Mesendoderm (in vitro differentiated cells): ENCODE results near the gene KIF6.
"Not testable (repeated sequence)": the region's sequence is repeated elsewhere in the genome, so short reads cannot be mapped to it uniquely, and the experiment has no call there.

Experiments
- DNase-seq: peaks from one replicate; pipeline ENCODE4 v3.0.0; 2013
- H2AK5ac ChIP-seq: 2 replicates; pipeline ENCODE4 v1.6.1; 2013; ENCODE audit warnings: low read length, inconsistent platforms
- H2BK120ac ChIP-seq: 2 replicates; pipeline ENCODE4 v1.6.1; 2013; ENCODE audit warnings: low read depth, mild to moderate bottlenecking, low read length, moderate library complexity, mixed read lengths
- H2BK15ac ChIP-seq: replicated peaks from 2 replicates; pipeline ENCODE4 v1.6.1; 2013; ENCODE audit warnings: low read depth, mild to moderate bottlenecking, moderate library complexity
- H2BK5ac ChIP-seq: 2 replicates; pipeline ENCODE4 v1.6.1; 2013; ENCODE audit warnings: low read length, inconsistent platforms
- H3K18ac ChIP-seq: 2 replicates; pipeline ENCODE4 v1.6.1; 2013; ENCODE audit warnings: mild to moderate bottlenecking, low read length, mixed read lengths
- H3K23ac ChIP-seq: one replicate; pipeline ENCODE4 v1.6.1; 2013; ENCODE audit warnings: low read length
- H3K27ac ChIP-seq: 2 replicates; pipeline ENCODE4 v1.5.1; 2013; ENCODE audit warnings: low read depth, mild to moderate bottlenecking, inconsistent platforms, low read length, moderate library complexity
- H3K27me3 ChIP-seq: 2 replicates; pipeline ENCODE4 v1.6.1; 2013; ENCODE audit warnings: low read length, control low read depth, mild to moderate bottlenecking, inconsistent platforms; ENCODE audit not compliant: insufficient read depth, poor library complexity
- H3K36me3 ChIP-seq: 2 replicates; pipeline ENCODE4 v1.6.1; 2013; ENCODE audit warnings: low read length, inconsistent platforms; ENCODE audit not compliant: control insufficient read depth, insufficient read depth
- H3K4ac ChIP-seq: one replicate; pipeline ENCODE4 v1.6.1; 2013; ENCODE audit warnings: low read depth, mild to moderate bottlenecking, low read length, moderate library complexity
- H3K4me1 ChIP-seq: 2 replicates; pipeline ENCODE4 v1.6.1; 2013; ENCODE audit warnings: low read depth, low read length, inconsistent platforms; ENCODE audit not compliant: control insufficient read depth
- H3K4me2 ChIP-seq: 2 replicates; pipeline ENCODE4 v1.6.1; 2013; ENCODE audit warnings: low read length
- H3K4me3 ChIP-seq: 2 replicates; pipeline ENCODE4 v1.5.1; 2013; ENCODE audit warnings: mild to moderate bottlenecking, low read length
- H3K56ac ChIP-seq: one replicate; pipeline ENCODE4 v1.6.1; 2013; ENCODE audit warnings: low read length
- H3K79me1 ChIP-seq: 2 replicates; pipeline ENCODE4 v1.6.1; 2013; ENCODE audit warnings: low read length, inconsistent platforms
- H3K79me2 ChIP-seq: 2 replicates; pipeline ENCODE4 v1.6.1; 2013; ENCODE audit warnings: mild to moderate bottlenecking, low read length; ENCODE audit not compliant: control insufficient read depth, insufficient read depth
- H3K9ac ChIP-seq: 2 replicates; pipeline ENCODE4 v1.6.1; 2013; ENCODE audit warnings: low read length, inconsistent platforms
- H4K5ac ChIP-seq: one replicate; pipeline ENCODE4 v1.6.1; 2013; ENCODE audit warnings: low read length
- H4K8ac ChIP-seq: one replicate; pipeline ENCODE4 v1.6.1; 2013; ENCODE audit warnings: low read depth, mild to moderate bottlenecking, control low read depth, low read length, moderate library complexity
- WGBS: extraction: QIAGEN DNeasy Blood & Tissue Kit; methylation state at CpG from one replicate; pipeline ENCODE4 v1.1.7; 2013; ENCODE audit warnings: low lambda C conversion rate, missing lambda C conversion rate; ENCODE audit not compliant: insufficient coverage; ENCODE audit errors: extremely low coverage; 5-methylcytosine and 5-hydroxymethylcytosine counted together

KIF6 gene

DNA sequence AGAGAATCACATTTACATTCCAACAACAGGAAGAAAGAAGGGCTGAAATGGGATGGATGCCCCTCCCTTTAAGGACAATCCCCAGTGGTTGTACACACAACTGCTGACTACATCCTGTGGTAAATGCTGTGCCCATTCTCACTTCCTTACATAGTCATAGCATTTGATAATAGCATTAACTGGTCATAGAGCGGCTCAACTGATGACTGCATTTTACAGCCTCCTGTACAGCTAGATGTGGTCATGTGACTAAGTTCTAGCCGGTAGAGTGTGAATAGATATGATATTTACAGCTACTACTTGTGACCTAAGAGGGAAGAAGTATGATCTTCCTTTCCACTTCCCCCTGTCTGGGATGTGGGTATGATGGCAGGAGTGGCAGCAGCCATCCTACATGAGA lies 435.7 kb downstream of the KIF6 start:
- H2BK120ac ChIP-seq: no peak overlapping the region
- no peak overlapping the region for H3K9ac ChIP-seq
- H4K8ac ChIP-seq: no peak overlapping the region
- no peaks in the 10 kb centered on the region for H3K27me3 ChIP-seq
- no peak overlapping the region for H3K27ac ChIP-seq
- H3K18ac ChIP-seq: no peak overlapping the region
- H4K5ac ChIP-seq: no peak overlapping the region
- H3K4me3 ChIP-seq: no peak overlapping the region
- H2BK5ac ChIP-seq: no peak overlapping the region
- H3K4me2 ChIP-seq: no peak overlapping the region
- no peak overlapping the region for H3K23ac ChIP-seq
- H3K36me3 ChIP-seq: no peaks in the 10 kb centered on the region
- no peak overlapping the region for H2BK15ac ChIP-seq
- H3K4ac ChIP-seq: no peak overlapping the region
- H3K79me2 ChIP-seq: no peaks in the 10 kb centered on the region
- WGBS: no CpG with 5 or more reads among the region's 2 CpGs
- H3K79me1 ChIP-seq: no peaks in the 10 kb centered on the region
- no peak overlapping the region for H3K56ac ChIP-seq
- no peaks in the 10 kb centered on the region for H3K4me1 ChIP-seq
- no peak overlapping the region for H2AK5ac ChIP-seq
- DNase-seq: no peak

- no peak overlapping the region for H3K4ac ChIP-seq
- no peak overlapping the region for H3K4me2 ChIP-seq
- no peak overlapping the region for H2BK5ac ChIP-seq
- H3K79me1 ChIP-seq: no peaks in the 10 kb centered on the region
- H3K27ac ChIP-seq: no peak overlapping the region
- H4K8ac ChIP-seq: no peak overlapping the region
- no peaks in the 10 kb centered on the region for H3K36me3 ChIP-seq
- H3K9ac ChIP-seq: no peak overlapping the region
- H3K4me1 ChIP-seq: no peaks in the 10 kb centered on the region
- H2AK5ac ChIP-seq: no peak overlapping the region
- no peak overlapping the region for H2BK120ac ChIP-seq
- H4K5ac ChIP-seq: no peak overlapping the region
- H3K27me3 ChIP-seq: no peaks in the 10 kb centered on the region
- no peaks in the 10 kb centered on the region for H3K79me2 ChIP-seq
- no peak overlapping the region for H3K18ac ChIP-seq
- DNase-seq: no peak
- no peak overlapping the region for H2BK15ac ChIP-seq
- no peak overlapping the region for H3K23ac ChIP-seq
- WGBS: no CpG with 5 or more reads among the region's 3 CpGs
- no peak overlapping the region for H3K56ac ChIP-seq
- no peak overlapping the region for H3K4me3 ChIP-seq
These were observed 437.6 kb downstream of the KIF6 start for GRCh38 chr6:39287601-39288000.

- not testable (repeated sequence) for H3K56ac ChIP-seq, H4K5ac ChIP-seq, H3K36me3 ChIP-seq, H2BK120ac ChIP-seq, H3K4me1 ChIP-seq, H4K8ac ChIP-seq, H3K9ac ChIP-seq, DNase-seq, H3K79me2 ChIP-seq, H3K79me1 ChIP-seq, H3K4ac ChIP-seq, H3K4me2 ChIP-seq, H2BK15ac ChIP-seq, H3K27ac ChIP-seq, H3K23ac ChIP-seq, H2AK5ac ChIP-seq, H3K18ac ChIP-seq, H3K27me3 ChIP-seq, H2BK5ac ChIP-seq, H3K4me3 ChIP-seq
- WGBS: no CpG with 5 or more reads among the region's 10 CpGs
These were observed 438.6 kb downstream of the KIF6 start for GRCh38 chr6:39286596-39286995.

- no peak overlapping the region for H3K4me3 ChIP-seq
- no peak overlapping the region for H3K23ac ChIP-seq
- H3K56ac ChIP-seq: no peak overlapping the region
- H3K4me1 ChIP-seq: no peaks in the 10 kb centered on the region
- H4K8ac ChIP-seq: no peak overlapping the region
- no peaks in the 10 kb centered on the region for H3K27me3 ChIP-seq
- no peak overlapping the region for H3K4me2 ChIP-seq
- H2BK15ac ChIP-seq: no peak overlapping the region
- H2BK5ac ChIP-seq: no peak overlapping the region
- H3K79me2 ChIP-seq: no peaks in the 10 kb centered on the region
- no CpG with 5 or more reads among the region's 2 CpGs for WGBS
- H4K5ac ChIP-seq: no peak overlapping the region
- no peak overlapping the region for H3K18ac ChIP-seq
- no peak overlapping the region for H2BK120ac ChIP-seq
- H3K79me1 ChIP-seq: no peaks in the 10 kb centered on the region
- no peak overlapping the region for H2AK5ac ChIP-seq
- no peak overlapping the region for H3K27ac ChIP-seq
- DNase-seq: no peak
- H3K36me3 ChIP-seq: no peaks in the 10 kb centered on the region
- H3K9ac ChIP-seq: no peak overlapping the region
- no peak overlapping the region for H3K4ac ChIP-seq
These were observed 442.4 kb downstream of the KIF6 start for GRCh38 chr6:39282774-39283173.

GRCh38 chr6:39281312-39281980 lies 443.8 kb downstream of the KIF6 start:
- H3K36me3 ChIP-seq: no peaks in the 10 kb centered on the region
- H3K18ac ChIP-seq: no peak overlapping the region
- no peak overlapping the region for H3K4me2 ChIP-seq
- H3K27me3 ChIP-seq: no peaks in the 10 kb centered on the region
- H3K4ac ChIP-seq: no peak overlapping the region
- no peak overlapping the region for H3K27ac ChIP-seq
- H3K56ac ChIP-seq: no peak overlapping the region
- H3K23ac ChIP-seq: no peak overlapping the region
- H3K4me1 ChIP-seq: no peaks in the 10 kb centered on the region
- H2BK5ac ChIP-seq: no peak overlapping the region
- no peaks in the 10 kb centered on the region for H3K79me2 ChIP-seq
- H2AK5ac ChIP-seq: no peak overlapping the region
- H3K9ac ChIP-seq: no peak overlapping the region
- no peak overlapping the region for H4K8ac ChIP-seq
- H2BK120ac ChIP-seq: no peak overlapping the region
- no CpG with 5 or more reads among the region's 11 CpGs for WGBS
- no peak overlapping the region for H2BK15ac ChIP-seq
- no peak for DNase-seq
- H4K5ac ChIP-seq: no peak overlapping the region
- no peak overlapping the region for H3K4me3 ChIP-seq
- H3K79me1 ChIP-seq: no peaks in the 10 kb centered on the region

GRCh38 chr6:39280247-39280731 lies 444.9 kb downstream of the KIF6 start:
- Histone ChIP-seq H3K27me3 (no peaks in the 10 kb centered on the region), H3K79me1 (no peaks in the 10 kb centered on the region), H3K79me2 (no peaks in the 10 kb centered on the region), H2BK15ac (no peak overlapping the region), H2AK5ac (no peak overlapping the region), H3K18ac (no peak overlapping the region), H3K36me3 (no peaks in the 10 kb centered on the region), H3K23ac (no peak overlapping the region), H3K4me1 (no peaks in the 10 kb centered on the region), H3K4me3 (no peak overlapping the region), H3K27ac (no peak overlapping the region), H2BK5ac (no peak overlapping the region), H4K5ac (no peak overlapping the region), H2BK120ac (no peak overlapping the region), H3K4ac (no peak overlapping the region), H3K56ac (no peak overlapping the region), H3K4me2 (no peak overlapping the region), H3K9ac (no peak overlapping the region), H4K8ac (no peak overlapping the region)
- no CpG with 5 or more reads among the region's 8 CpGs for WGBS
- no peak for DNase-seq
